ENCODE results near the gene CFAP221.

Gene CFAP221

GRCh38 chr2:119702918-119703401 lies 158.7 kb downstream of the CFAP221 start:
- peak; percentile 58 for DNase-seq

GRCh38 chr2:119703526-119703925 lies 159.3 kb downstream of the CFAP221 start:
- no peak for DNase-seq

GRCh38 chr2:119704670-119705120 lies 160.4 kb downstream of the CFAP221 start:
- DNase-seq = no peak

- DNase-seq = no peak
Observed at GRCh38 chr2:119706221-119706620, 162.0 kb downstream of the CFAP221 start.

Data from CD4-positive, alpha-beta T cell treated with Interleukin-15 for 1 hour (primary cell).